ENCODE results near the gene PPM1J. TPM values are rescaled to one million over a fixed set of nuclear protein-coding genes. Genes with fewer than 3 reads are reported as not detected.

The PPM1J gene
- total and polyA plus RNA-seq, 8 donors, result 0.20 to 1.6 (median 0.87) TPM

- H3K4me3 ChIP-seq, result peak overlapping the region; percentile 63 to 94 (median 78)
- FAIRE-seq, result no peak
- intact Hi-C loops (cut with DNase I), result no loop called here
- H3K4me1 ChIP-seq, result peaks cover 0 to 8% (median 5%) of the 10 kb centered on the region in 3 donors
- no peaks in the 10 kb centered on the region for H3K9me3 ChIP-seq
- peak overlapping the region; percentile 71 to 93 (median 76) for H3K27ac ChIP-seq
- H3K36me3 ChIP-seq, result no peaks in the 10 kb centered on the region
- peak in 5 of 6 donors; percentile 43 to 82 (median 61) for DNase-seq
- H3K27me3 ChIP-seq, result no peaks in the 10 kb centered on the region
- ATAC-seq, result peak; percentile 58 to 78 (median 71)
- TF ChIP-seq CTCF (IDR thresholded peaks at IDR 0.05), result no peak
- WGBS, 2 donors, result 0 to 1% methylated on average over 59 to 68 of the region's 68 CpGs
Measured at GRCh38 chr1:112674986-112675727, 40.0 kb downstream of the PPM1J start.

- H3K27ac ChIP-seq, result peak within 1 kb of the TSS; percentile 71 to 93 (median 76)
- TF ChIP-seq CTCF (IDR thresholded peaks at IDR 0.05), result no peak
- intact Hi-C loops (cut with DNase I), result no loop called here
Measured at GRCh38 chr1:112674440-112674985, 40.6 kb downstream of the PPM1J start, which contains the start of gene MOV10. Gene MOV10, plus strand, starts transcription at chr1:112674659. Its CDS starts 254 bp downstream, at chr1:112674913.

GRCh38 chr1:112673592-112674439, 41.3 kb downstream of the PPM1J start:
- intact Hi-C loops (cut with DNase I), result no loop called here
- Histone ChIP-seq H3K36me3 (peaks cover 0 to 5% (median 0%) of the 10 kb centered on the region in 3 donors), H3K27ac (peak overlapping the region; percentile 71 to 93 (median 76)), H3K27me3 (no peaks in the 10 kb centered on the region), H3K4me1 (peaks cover 0 to 8% (median 5%) of the 10 kb centered on the region in 3 donors), H3K4me3 (peak overlapping the region; percentile 63 to 94 (median 78)), H3K9me3 (no peaks in the 10 kb centered on the region)
- WGBS, 2 donors, result 1 to 3% methylated on average over 18 of the region's 18 CpGs
- peak in 4 of 6 donors; percentile 27 to 70 (median 48) for DNase-seq
- peak in 2 of 4 donors; percentile 10 to 37 for TF ChIP-seq CTCF (IDR thresholded peaks at IDR 0.05)
- no peak for FAIRE-seq
- ATAC-seq, result peak; percentile 64 to 73 (median 70)

More at GRCh38 chr1:112674440-112674985, 40.6 kb downstream of the PPM1J start, which contains the start of gene MOV10:
- DNase-seq (peak; percentile 64 to 88 (median 72)), ATAC-seq (peak; percentile 72 to 83 (median 78)), FAIRE-seq (no peak)
- Histone ChIP-seq H3K9me3 (no peaks in the 10 kb centered on the region), H3K4me3 (peak within 1 kb of the TSS; percentile 63 to 94 (median 78)), H3K4me1 (peaks cover 0 to 8% (median 5%) of the 10 kb centered on the region in 3 donors), H3K27me3 (no peaks in the 10 kb centered on the region), H3K36me3 (peaks cover 0 to 4% (median 0%) of the 10 kb centered on the region in 3 donors)
- WGBS, 2 donors, result 0% methylated on average over 28 to 30 of the region's 30 CpGs

GRCh38 chr1:112672842-112673241, 42.3 kb downstream of the PPM1J start:
- no peak for ATAC-seq
- 89 to 93% methylated on average over 1 of the region's 1 CpG for WGBS, 2 donors
- H3K27ac ChIP-seq, result no peak overlapping the region

More at GRCh38 chr1:112672842-112673241, 42.3 kb downstream of the PPM1J start:
- Histone ChIP-seq H3K36me3 (peaks cover 0 to 12% (median 0%) of the 10 kb centered on the region in 3 donors), H3K4me1 (peaks cover 0 to 8% (median 5%) of the 10 kb centered on the region in 3 donors), H3K4me3 (no peak overlapping the region), H3K27me3 (no peaks in the 10 kb centered on the region), H3K9me3 (no peaks in the 10 kb centered on the region)
- intact Hi-C loops (cut with DNase I), result no loop called here
- FAIRE-seq, result no peak
- no peak for TF ChIP-seq CTCF (IDR thresholded peaks at IDR 0.05)
- no peak for DNase-seq

Data from pancreas (tissue), 10 donors.